Loucy (cell line): Measurements from ENCODE around the gene C7orf57.

ENCODE experiments used
- CTCF ChIP-seq: fragments of 200-600 bp; sonication (generic); conservative IDR thresholded peaks from 2 replicates; pipeline ENCODE4 v1.5.1; 2014; ENCODE audit warnings: mild to moderate bottlenecking, antibody characterized with exemption, low read length
- EZH2phosphoT487 ChIP-seq: fragments of 200-600 bp; IDR thresholded peaks from 2 replicates; pipeline ENCODE4 v1.6.1; 2018; ENCODE audit warnings: antibody characterized with exemption, mild to moderate bottlenecking, moderate library complexity, borderline replicate concordance

GRCh38 chr7:48011323-48011722 lies 24.0 kb upstream of the C7orf57 start:
- TF ChIP-seq CTCF (no peak), EZH2phosphoT487 (no peak)
